HG03558 (cell line): Measurements from ENCODE around the gene INSC.

Experiments
- ATAC-seq: cut with Tn5 transposase; IDR thresholded peaks from one replicate; pipeline ENCODE4 v1.9.1; 2021; ENCODE audit warnings: moderate number of reproducible peaks; ENCODE audit not compliant: unreplicated experiment; ENCODE audit errors: extremely low read depth

INSC gene

GRCh38 chr11:15266999-15267398, 152.3 kb downstream of the INSC start:
- no peak for ATAC-seq

- no peak for ATAC-seq
Observed at GRCh38 chr11:15268598-15268997, 153.9 kb downstream of the INSC start.

GRCh38 chr11:15275141-15275540, 160.4 kb downstream of the INSC start:
- no peak for ATAC-seq

GRCh38 chr11:15276621-15277020, 161.9 kb downstream of the INSC start:
- ATAC-seq, result no peak

GRCh38 chr11:15278128-15278527, 163.4 kb downstream of the INSC start:
- no peak for ATAC-seq

- ATAC-seq, result no peak
Observed at GRCh38 chr11:15280393-15280792, 165.7 kb downstream of the INSC start.

GRCh38 chr11:15282754-15283153, 168.0 kb downstream of the INSC start:
- no peak for ATAC-seq

GRCh38 chr11:15286465-15286864, 171.7 kb downstream of the INSC start:
- no peak for ATAC-seq

GRCh38 chr11:15288863-15289262, 174.1 kb downstream of the INSC start:
- ATAC-seq, result no peak

- no peak for ATAC-seq
Observed at GRCh38 chr11:15289723-15290122, 175.0 kb downstream of the INSC start.

- ATAC-seq, result no peak
Observed at GRCh38 chr11:15291885-15292284, 177.2 kb downstream of the INSC start.

- ATAC-seq, result no peak
Observed at GRCh38 chr11:15293975-15294620, 179.4 kb downstream of the INSC start.

GRCh38 chr11:15295695-15296094, 181.0 kb downstream of the INSC start:
- no peak for ATAC-seq
